CD14-positive monocyte (primary cell): Measurements from ENCODE around the gene NDUFB10. TPM values are rescaled to one million over a fixed set of nuclear protein-coding genes. Genes with fewer than 3 reads are reported as not detected.

Source experiments
- DNase-seq, 3 donors: peaks; one replicate each; pipeline ENCODE4 v3.0.0-alpha.2; 2011 to 2022
- H2AFZ ChIP-seq: 2 replicates; pipeline ENCODE4 v1.6.0; 2012; ENCODE audit warnings: mild to moderate bottlenecking, low read depth, low read length, inconsistent platforms; ENCODE audit not compliant: insufficient read depth, poor library complexity, severe bottlenecking
- H3K27ac ChIP-seq, 2 donors: 1 replicate in 1 of 2; 2 replicates in 1 of 2; pipeline ENCODE4 v1.5.1; 2012 to 2013; ENCODE audit warnings: low read length in 2 of 2, control low read depth in 1 of 2, inconsistent platforms in 1 of 2, low read depth in 1 of 2, mild to moderate bottlenecking in 1 of 2
- H3K27me3 ChIP-seq, 2 donors: one replicate each; pipeline versions ENCODE4 v1.6.0 to v1.6.1; 2011 to 2013; ENCODE audit warnings: low read length in 2 of 2; ENCODE audit not compliant: control insufficient read depth in 2 of 2, insufficient read depth in 2 of 2
- H3K36me3 ChIP-seq, 2 donors: replicated peaks in 1 of 2; 1 replicate in 1 of 2; 2 replicates in 1 of 2; pipeline versions ENCODE4 v1.5.1 to v1.6.1; 2012 to 2013; ENCODE audit warnings: low read length in 2 of 2, control low read depth in 1 of 2, inconsistent platforms in 1 of 2, mild to moderate bottlenecking in 1 of 2; ENCODE audit not compliant: insufficient read depth in 2 of 2, control insufficient read depth in 1 of 2
- H3K4me1 ChIP-seq, 2 donors: 1 replicate in 1 of 2; 2 replicates in 1 of 2; pipeline versions ENCODE4 v1.5.1 to v1.6.1; 2012 to 2013; ENCODE audit warnings: low read length in 2 of 2, control low read depth in 1 of 2, inconsistent platforms in 1 of 2, mild to moderate bottlenecking in 1 of 2, moderate library complexity in 1 of 2; ENCODE audit not compliant: insufficient read depth in 2 of 2, control insufficient read depth in 1 of 2
- H3K4me2 ChIP-seq: replicated peaks from 2 replicates; pipeline ENCODE3; 2012; ENCODE audit warnings: low read length, moderate library complexity, mild to moderate bottlenecking; ENCODE audit not compliant: poor library complexity, severe bottlenecking; ENCODE audit errors: extremely low read depth
- H3K4me3 ChIP-seq, 3 experiments: fragments of 200-600 bp in 1 of 3; sonication (generic) in 1 of 3; replicated peaks in 1 of 3; 1 replicate in 2 of 3; 2 replicates in 1 of 3; pipeline ENCODE4 v1.5.1; 2011 to 2013; ENCODE audit warnings: low read length in 3 of 3, mild to moderate bottlenecking in 3 of 3, control low read depth in 2 of 3, low read depth in 2 of 3, inconsistent platforms in 1 of 3, moderate library complexity in 1 of 3
- H3K79me2 ChIP-seq: 2 replicates; pipeline ENCODE4 v1.6.0; 2012; ENCODE audit warnings: mild to moderate bottlenecking, control low read depth, inconsistent platforms, low read length, moderate library complexity; ENCODE audit not compliant: insufficient read depth
- H3K9ac ChIP-seq: 2 replicates; pipeline ENCODE4 v1.6.0; 2017; ENCODE audit warnings: low read length, mild to moderate bottlenecking; ENCODE audit not compliant: insufficient read depth, poor library complexity, severe bottlenecking
- H3K9me3 ChIP-seq, 2 donors: replicated peaks in 1 of 2; 1 replicate in 1 of 2; 2 replicates in 1 of 2; pipeline versions ENCODE4 v1.5.1 to v1.6.1; 2012 to 2013; ENCODE audit warnings: low read length in 2 of 2, control low read depth in 1 of 2; ENCODE audit not compliant: control insufficient read depth in 1 of 2, insufficient read depth in 1 of 2
- H4K20me1 ChIP-seq: 2 replicates; pipeline ENCODE4 v1.6.0; 2012; ENCODE audit warnings: mild to moderate bottlenecking, low read length, control low read depth, moderate library complexity; ENCODE audit not compliant: insufficient read depth
- H3K27ac Mint-ChIP-seq, 7 donors: one replicate each; pipeline ENCODE4 v1.8.0; 2020; ENCODE audit warnings: mild to moderate bottlenecking in 7 of 7, mixed read lengths in 7 of 7, moderate library complexity in 6 of 7, inconsistent platforms in 2 of 7
- H3K27me3 Mint-ChIP-seq, 3 donors: one replicate each; pipeline ENCODE4 v1.8.0; 2021 to 2022; ENCODE audit warnings: low read depth in 3 of 3, mild to moderate bottlenecking in 3 of 3, mixed read lengths in 3 of 3, moderate library complexity in 3 of 3, inconsistent platforms in 1 of 3
- H3K36me3 Mint-ChIP-seq, 2 donors: one replicate each; pipeline ENCODE4 v1.8.0; 2020; ENCODE audit warnings: mixed read lengths in 2 of 2, inconsistent platforms in 1 of 2, mild to moderate bottlenecking in 1 of 2
- H3K4me1 Mint-ChIP-seq: one replicate; pipeline ENCODE4 v1.8.0; 2020; ENCODE audit warnings: mild to moderate bottlenecking, mixed read lengths
- H3K4me3 Mint-ChIP-seq, 2 donors: one replicate each; pipeline ENCODE4 v1.8.0; 2020; ENCODE audit warnings: mild to moderate bottlenecking in 2 of 2, mixed read lengths in 2 of 2, moderate library complexity in 1 of 2
- H3K9me3 Mint-ChIP-seq, 7 donors: one replicate each; pipeline ENCODE4 v1.8.0; 2020 to 2022; ENCODE audit warnings: mixed read lengths in 7 of 7, mild to moderate bottlenecking in 6 of 7, moderate library complexity in 6 of 7, inconsistent platforms in 2 of 7
- WGBS: methylation state at CpG from one replicate; pipeline ENCODE4 v1.1.5; 2013; ENCODE audit warnings: missing lambda C conversion rate; ENCODE audit not compliant: insufficient coverage; 5-methylcytosine and 5-hydroxymethylcytosine counted together
- intact Hi-C, 2 donors: fragments of 100-400 bp; cut with micrococcal nuclease; formaldehyde crosslinking; loops; one replicate each; pipeline versions ENCODE4 v1.15.0 to v1.15.1; 2023
- polyA plus RNA-seq, 3 donors: library from polyadenylated mRNA; depleted of rRNA in 1 of 3; unstranded in 2 of 3; stranded (reverse) in 1 of 3; fragments of 300-500 nt in 2 of 3; fragments of >200 nt in 1 of 3; fragmentation: Illumina TruSeq in 2 of 3; gene quantifications; 1 replicate in 2 of 3; 2 replicates in 1 of 3; pipeline ENCODE4 v1.2.3, GENCODE V29; 2012 to 2021
- TF ChIP-seq, protein P1 (sequence below): fragments of 200-600 bp; IDR thresholded peaks from one replicate; pipeline ENCODE4 v1.8.0; 2022; ENCODE audit warnings: antibody characterized with exemption, mild to moderate bottlenecking

Gene NDUFB10
- polyA plus RNA-seq, 3 donors: 121 to 215 (median 186) TPM

DNA sequence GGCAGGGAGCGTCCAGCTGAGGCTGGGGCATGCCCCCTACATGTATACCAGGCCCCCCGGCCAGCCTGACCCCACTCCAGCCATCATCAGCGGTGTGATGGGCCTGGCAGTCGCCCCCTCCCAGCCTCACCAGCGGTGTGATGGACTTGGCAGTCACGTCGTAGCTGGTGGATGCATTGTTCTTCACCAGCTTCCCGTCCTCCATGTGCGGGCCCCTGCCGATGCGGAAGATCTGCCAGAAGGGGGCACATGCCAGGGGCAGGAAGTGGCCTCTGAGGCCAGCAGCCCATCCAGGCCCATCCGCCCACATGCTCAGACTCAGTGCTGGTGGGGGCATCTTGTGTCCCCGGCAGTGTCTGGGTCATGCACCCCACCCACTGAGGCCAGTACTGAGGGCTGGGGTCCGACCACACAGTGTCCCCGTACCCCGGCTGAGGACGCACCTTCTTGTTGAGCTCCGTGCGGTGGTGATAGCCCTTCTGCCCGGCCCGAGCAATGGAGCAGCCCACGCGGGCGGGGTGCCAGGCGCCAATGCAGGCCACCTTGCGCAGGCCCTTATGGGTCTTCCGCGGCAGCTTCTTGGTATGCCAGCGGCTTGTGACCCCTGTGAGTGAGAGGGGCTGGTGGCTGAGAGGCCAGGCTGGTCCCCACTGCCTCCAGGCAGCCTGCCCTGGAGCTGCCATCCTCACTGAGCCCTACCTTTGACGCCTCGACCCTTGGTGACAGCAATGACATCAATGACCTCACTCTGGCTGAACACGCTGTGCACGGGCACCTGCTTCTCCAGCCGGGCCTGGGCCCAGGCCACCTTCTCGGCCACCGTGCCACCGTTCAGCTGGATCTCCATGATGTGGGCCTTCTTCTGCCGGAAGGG is 12.6 kb upstream of the NDUFB10 start:
- H3K36me3 ChIP-seq: no peaks in the 10 kb centered on the region
- H3K9me3 Mint-ChIP-seq: no peaks in the 10 kb centered on the region
- peaks cover 14% of the 10 kb centered on the region for H3K79me2 ChIP-seq
- no peak overlapping the region for H2AFZ ChIP-seq
- 90% methylated on average over 37 of the region's 38 CpGs for WGBS
- no peaks in the 10 kb centered on the region for H3K27me3 ChIP-seq
- no peak for DNase-seq
- no peak overlapping the region for H3K4me3 ChIP-seq
- intact Hi-C loops: loop anchor here in 1 of 2 donors (10.0 kb wide), 1 partner anchor 208 kb away; the partner anchor contains the start of gene TRAF7
- no peak overlapping the region for H3K27ac Mint-ChIP-seq
- H3K36me3 Mint-ChIP-seq: no peaks in the 10 kb centered on the region
- no peak overlapping the region for H3K4me3 Mint-ChIP-seq
- peaks cover 16 to 24% of the 10 kb centered on the region in 2 donors for H3K4me1 ChIP-seq
- TF ChIP-seq, protein P1, sequence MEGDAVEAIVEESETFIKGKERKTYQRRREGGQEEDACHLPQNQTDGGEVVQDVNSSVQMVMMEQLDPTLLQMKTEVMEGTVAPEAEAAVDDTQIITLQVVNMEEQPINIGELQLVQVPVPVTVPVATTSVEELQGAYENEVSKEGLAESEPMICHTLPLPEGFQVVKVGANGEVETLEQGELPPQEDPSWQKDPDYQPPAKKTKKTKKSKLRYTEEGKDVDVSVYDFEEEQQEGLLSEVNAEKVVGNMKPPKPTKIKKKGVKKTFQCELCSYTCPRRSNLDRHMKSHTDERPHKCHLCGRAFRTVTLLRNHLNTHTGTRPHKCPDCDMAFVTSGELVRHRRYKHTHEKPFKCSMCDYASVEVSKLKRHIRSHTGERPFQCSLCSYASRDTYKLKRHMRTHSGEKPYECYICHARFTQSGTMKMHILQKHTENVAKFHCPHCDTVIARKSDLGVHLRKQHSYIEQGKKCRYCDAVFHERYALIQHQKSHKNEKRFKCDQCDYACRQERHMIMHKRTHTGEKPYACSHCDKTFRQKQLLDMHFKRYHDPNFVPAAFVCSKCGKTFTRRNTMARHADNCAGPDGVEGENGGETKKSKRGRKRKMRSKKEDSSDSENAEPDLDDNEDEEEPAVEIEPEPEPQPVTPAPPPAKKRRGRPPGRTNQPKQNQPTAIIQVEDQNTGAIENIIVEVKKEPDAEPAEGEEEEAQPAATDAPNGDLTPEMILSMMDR: no peak
- H3K27ac ChIP-seq: no peak overlapping the region
- H3K27me3 Mint-ChIP-seq: peaks cover 2 to 4% (median 2%) of the 10 kb centered on the region in 3 donors
- no peak overlapping the region for H3K4me2 ChIP-seq
- peaks cover 10% of the 10 kb centered on the region for H4K20me1 ChIP-seq
- no peaks in the 10 kb centered on the region for H3K9me3 ChIP-seq
- no peak overlapping the region for H3K9ac ChIP-seq
- peaks cover 16% of the 10 kb centered on the region for H3K4me1 Mint-ChIP-seq

DNA sequence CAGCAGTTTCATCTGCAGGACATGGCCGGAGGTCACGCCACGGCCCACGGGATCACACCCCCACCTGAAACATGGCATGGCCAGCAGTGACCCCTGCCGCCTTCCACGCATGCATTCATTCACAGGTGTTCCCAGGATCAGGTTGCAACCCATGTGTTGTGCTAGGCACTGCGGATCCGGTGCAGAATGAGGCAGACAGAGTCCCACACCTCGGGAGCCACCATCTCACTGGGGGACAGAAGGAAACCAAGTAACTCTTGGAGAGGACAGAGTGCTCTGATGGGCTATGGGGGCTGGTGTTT is 12.0 kb upstream of the NDUFB10 start:
- Histone ChIP-seq H3K27me3 (no peaks in the 10 kb centered on the region), H3K4me2 (no peak overlapping the region), H3K27ac (no peak overlapping the region), H3K79me2 (peaks cover 8% of the 10 kb centered on the region), H2AFZ (no peak overlapping the region), H4K20me1 (peaks cover 5% of the 10 kb centered on the region), H3K9ac (no peak overlapping the region), H3K4me3 (no peak overlapping the region), H3K9me3 (no peaks in the 10 kb centered on the region), H3K36me3 (no peaks in the 10 kb centered on the region), H3K4me1 (peaks cover 10 to 18% of the 10 kb centered on the region in 2 donors)
- Mint-ChIP-seq H3K4me3 (no peak overlapping the region), H3K27ac (no peak overlapping the region), H3K27me3 (peaks cover 2 to 6% (median 4%) of the 10 kb centered on the region in 3 donors), H3K9me3 (no peaks in the 10 kb centered on the region), H3K4me1 (peaks cover 10% of the 10 kb centered on the region), H3K36me3 (no peaks in the 10 kb centered on the region)
- DNase-seq: no peak
- TF ChIP-seq, protein P1: no peak
- intact Hi-C loops: loop anchor here in 1 of 2 donors (10.0 kb wide), 1 partner anchor 207 kb away; the partner anchor contains the start of gene TRAF7
- WGBS: 94% methylated on average over 9 of the region's 9 CpGs
